ENCODE results near the gene ZBTB48. TPM values are rescaled to one million over a fixed set of nuclear protein-coding genes. Genes with fewer than 3 reads are reported as not detected.
"Not testable (repeated sequence)": the region's sequence is repeated elsewhere in the genome, so short reads cannot be mapped to it uniquely, and the experiment has no call there.

The ZBTB48 gene
- total RNA-seq, 1 donor from 2014 or later, result 36.5 TPM

- intact Hi-C loops (cut with DNase I), result no loop called here
- Histone ChIP-seq H3K27ac (no peak overlapping the region), H3K36me3 (peaks cover 87% of the 10 kb centered on the region)
Observed at GRCh38 chr1:6547301-6547700, 32.5 kb upstream of the ZBTB48 start.

GRCh38 chr1:6554031-6554906 lies 25.5 kb upstream of the ZBTB48 start, which contains the start of gene NOL9:
Gene NOL9, minus strand, starts transcription at chr1:6554513. Its CDS starts 11 bp downstream, at chr1:6554502.
- Histone ChIP-seq H3K36me3 (peaks cover 19% of the 10 kb centered on the region), H3K9me3 (no peaks in the 10 kb centered on the region), H3K27ac (peak within 1 kb of the TSS; percentile 84), H3K27me3 (ENCODE audit: low read depth) (no peaks in the 10 kb centered on the region), H3K4me3 (peak within 1 kb of the TSS; percentile 99), H3K4me1 (peaks cover 19% of the 10 kb centered on the region)
- intact Hi-C loops (cut with DNase I), result no loop called here
- TF ChIP-seq CTCF (IDR thresholded peaks at IDR 0.05), result peak; percentile 94
- ATAC-seq (peak; percentile 99), DNase-seq (peak; percentile 97)

More at GRCh38 chr1:6547301-6547700, 32.5 kb upstream of the ZBTB48 start:
- no peaks in the 10 kb centered on the region for H3K9me3 ChIP-seq
- no peak overlapping the region for H3K4me3 ChIP-seq
- no peak for DNase-seq
- no peak for TF ChIP-seq CTCF (IDR thresholded peaks at IDR 0.05)
- H3K4me1 ChIP-seq, result peaks cover 15% of the 10 kb centered on the region
- no peaks in the 10 kb centered on the region for H3K27me3 ChIP-seq (ENCODE audit: low read depth)
- no peak for ATAC-seq

GRCh38 chr1:6554907-6555778 lies 24.7 kb upstream of the ZBTB48 start, which contains the start of gene TAS1R1:
Gene TAS1R1, plus strand, starts transcription at chr1:6555307. Its CDS starts 67 bp downstream, at chr1:6555374.
- H3K4me3 ChIP-seq, result peak within 1 kb of the TSS; percentile 99
- peaks cover 10% of the 10 kb centered on the region for H3K36me3 ChIP-seq
- H3K27ac ChIP-seq, result peak within 1 kb of the TSS; percentile 84
- DNase-seq, result peak; percentile 59
- H3K27me3 ChIP-seq (ENCODE audit: low read depth), result no peaks in the 10 kb centered on the region
- TF ChIP-seq CTCF (IDR thresholded peaks at IDR 0.05), result no peak
- no peaks in the 10 kb centered on the region for H3K9me3 ChIP-seq
- peak; percentile 28 to 47 for ATAC-seq
- H3K4me1 ChIP-seq, result peaks cover 19% of the 10 kb centered on the region
- intact Hi-C loops (cut with DNase I), result no loop called here

- intact Hi-C loops (cut with DNase I), result no loop called here
- Histone ChIP-seq H3K36me3 (no peaks in the 10 kb centered on the region), H3K9me3 (no peaks in the 10 kb centered on the region), H3K4me1 (peaks cover 17% of the 10 kb centered on the region), H3K4me3 (no peak overlapping the region), H3K27me3 (ENCODE audit: low read depth) (no peaks in the 10 kb centered on the region), H3K27ac (no peak overlapping the region)
- ATAC-seq, result no peak
- no peak for DNase-seq
- no peak for TF ChIP-seq CTCF (IDR thresholded peaks at IDR 0.05)
Observed at GRCh38 chr1:6557597-6557996, 22.2 kb upstream of the ZBTB48 start.

- intact Hi-C loops (cut with DNase I); H3K36me3 ChIP-seq: not testable (repeated sequence)
Observed at GRCh38 chr1:6559161-6559560, 20.6 kb upstream of the ZBTB48 start.

More at GRCh38 chr1:6559161-6559560, 20.6 kb upstream of the ZBTB48 start:
- DNase-seq; H3K4me3 ChIP-seq; H3K9me3 ChIP-seq; H3K4me1 ChIP-seq; ATAC-seq; H3K27me3 ChIP-seq (ENCODE audit: low read depth); H3K27ac ChIP-seq: not testable (repeated sequence)
